ENCODE results near the gene CHRNA3.

CHRNA3 gene

GRCh38 chr15:78616506-78616905 lies 4.3 kb downstream of the CHRNA3 start:
- CTCF ChIA-PET, result interaction anchor here (0.6 to 7.5 kb wide), 3 partner anchors 20 to 91 kb away, joined by 3 to 91 read pairs (median 3); no protein-coding TSS in a partner anchor
- POLR2A ChIA-PET, result no interaction called here

GRCh38 chr15:78615151-78615589 lies 5.6 kb downstream of the CHRNA3 start:
- Histone ChIP-seq H3K9me3 (ENCODE audit: control insufficient read depth, insufficient read depth, low read depth, low read length) (no peaks in the 10 kb centered on the region), H3K4me1 (ENCODE audit: control insufficient read depth, insufficient read depth, low read length) (no peaks in the 10 kb centered on the region), H3K27ac (ENCODE audit: extremely low read depth, low read depth, low read length) (no peak overlapping the region), H3K36me3 (ENCODE audit: control insufficient read depth in 2 of 2, insufficient read depth in 1 of 2, low read length in 2 of 2) (no peaks in the 10 kb centered on the region), H3K4me3 (ENCODE audit: low read depth, low read length) (no peak overlapping the region)
- ChIA-PET POLR2A (no interaction called here), CTCF (interaction anchor here (1.1 to 7.5 kb wide), 3 partner anchors 93 to 364 kb away, joined by 7 to 91 read pairs (median 9); no protein-coding TSS in a partner anchor)
- TF ChIP-seq ZNF664 (tag by site-specific recombination; IDR thresholded peaks at IDR 0.05), result no peak
- TF ChIP-seq AEBP2 (tag by site-specific recombination; IDR thresholded peaks at IDR 0.05; ENCODE audit: borderline replicate concordance), result no peak
- no peak for TF ChIP-seq EGR2 (tag by site-specific recombination; IDR thresholded peaks at IDR 0.05; ENCODE audit: low read depth)
- TF ChIP-seq ZFP69B (tag by site-specific recombination; IDR thresholded peaks at IDR 0.05), result no peak
- no peak for TF ChIP-seq GFI1B (tag by site-specific recombination; IDR thresholded peaks at IDR 0.05)
- no peak for TF ChIP-seq ZNF362 (tag by site-specific recombination; IDR thresholded peaks at IDR 0.05)
- no peak for TF ChIP-seq ZNF660 (tag by site-specific recombination; IDR thresholded peaks at IDR 0.05)
- TF ChIP-seq ZNF10 (tag by site-specific recombination; IDR thresholded peaks at IDR 0.05), result no peak
- TF ChIP-seq ZNF169 (tag by site-specific recombination; IDR thresholded peaks at IDR 0.05), result no peak
- TF ChIP-seq ZBTB7A (tag by site-specific recombination; IDR thresholded peaks at IDR 0.05; ENCODE audit: low read depth), result no peak

More at GRCh38 chr15:78616506-78616905, 4.3 kb downstream of the CHRNA3 start:
- H3K27ac ChIP-seq (ENCODE audit: extremely low read depth, low read depth, low read length), result no peak overlapping the region
- no peaks in the 10 kb centered on the region for H3K9me3 ChIP-seq (ENCODE audit: control insufficient read depth, insufficient read depth, low read depth, low read length)
- H3K36me3 ChIP-seq (ENCODE audit: control insufficient read depth in 2 of 2, insufficient read depth in 1 of 2, low read length in 2 of 2), result no peaks in the 10 kb centered on the region
- no peaks in the 10 kb centered on the region for H3K4me1 ChIP-seq (ENCODE audit: control insufficient read depth, insufficient read depth, low read length)
- H3K4me3 ChIP-seq (ENCODE audit: low read depth, low read length), result no peak overlapping the region
- TF ChIP-seq AEBP2 (tag by site-specific recombination; IDR thresholded peaks at IDR 0.05; ENCODE audit: borderline replicate concordance) (no peak), ZNF214 (tag by site-specific recombination; IDR thresholded peaks at IDR 0.05; ENCODE audit: borderline replicate concordance) (no peak), ZNF48 (tag by site-specific recombination; IDR thresholded peaks at IDR 0.05) (no peak), IKZF3 (tag by site-specific recombination; IDR thresholded peaks at IDR 0.05) (no peak), ZNF624 (tag by site-specific recombination; IDR thresholded peaks at IDR 0.05) (no peak), ZNF398 (tag by site-specific recombination; IDR thresholded peaks at IDR 0.05) (no peak), REST (tag by site-specific recombination; IDR thresholded peaks at IDR 0.05) (no peak), ZSCAN23 (tag by site-specific recombination; IDR thresholded peaks at IDR 0.05) (no peak), TRIM28 (IDR thresholded peaks at IDR 0.05; ENCODE audit: borderline replicate concordance, low read length) (no peak), ZNF670 (tag by site-specific recombination; IDR thresholded peaks at IDR 0.05; ENCODE audit: low read depth) (no peak), ZNF354C (tag by site-specific recombination; IDR thresholded peaks at IDR 0.05; ENCODE audit: borderline replicate concordance, low read depth) (no peak), SP2 (tag by site-specific recombination; IDR thresholded peaks at IDR 0.05) (no peak), ZNF114 (tag by site-specific recombination; IDR thresholded peaks at IDR 0.05) (no peak), YY1 (tag by site-specific recombination; IDR thresholded peaks at IDR 0.05) (no peak), ZFP37 (tag by site-specific recombination; IDR thresholded peaks at IDR 0.05) (no peak)
